Large intestine (tissue), 3 donors: ENCODE results near the gene SFI1. TPM values are rescaled to one million over a fixed set of nuclear protein-coding genes. Genes with fewer than 3 reads are reported as not detected.
"Not testable (repeated sequence)": the region's sequence is repeated elsewhere in the genome, so short reads cannot be mapped to it uniquely, and the experiment has no call there.

Source experiments
- DNase-seq, 2 donors: peaks; one replicate each; pipeline versions ENCODE4 v3.0.0 to v3.0.0-alpha.2; 2013
- H3K27ac ChIP-seq: one replicate; pipeline ENCODE4 v1.5.1; 2013; ENCODE audit warnings: low read length
- H3K27me3 ChIP-seq: 2 replicates; pipeline ENCODE4 v1.6.1; 2013; ENCODE audit warnings: low read length; ENCODE audit not compliant: control insufficient read depth, insufficient read depth
- H3K36me3 ChIP-seq: 2 replicates; pipeline ENCODE4 v1.6.1; 2013; ENCODE audit warnings: low read length; ENCODE audit not compliant: control insufficient read depth, insufficient read depth
- H3K4me1 ChIP-seq: one replicate; pipeline ENCODE4 v1.6.1; 2013; ENCODE audit warnings: low read length; ENCODE audit not compliant: control insufficient read depth, insufficient read depth
- H3K4me3 ChIP-seq: one replicate; pipeline ENCODE4 v1.5.1; 2013; ENCODE audit warnings: low read length
- H3K9me3 ChIP-seq: one replicate; pipeline ENCODE4 v1.6.1; 2013; ENCODE audit warnings: mild to moderate bottlenecking, low read depth, low read length, moderate library complexity; ENCODE audit not compliant: control insufficient read depth
- WGBS: methylation state at CpG from one replicate; pipeline ENCODE4 v1.1.5; 2013; ENCODE audit warnings: low lambda C conversion rate; ENCODE audit not compliant: insufficient coverage; 5-methylcytosine and 5-hydroxymethylcytosine counted together
- polyA plus RNA-seq: library from polyadenylated mRNA; unstranded; fragments of 120-200 nt; gene quantifications from one replicate; pipeline ENCODE4 v1.2.1, GENCODE V29; 2013

Gene SFI1
- polyA plus RNA-seq, 1 donor: 83.1 TPM

DNA sequence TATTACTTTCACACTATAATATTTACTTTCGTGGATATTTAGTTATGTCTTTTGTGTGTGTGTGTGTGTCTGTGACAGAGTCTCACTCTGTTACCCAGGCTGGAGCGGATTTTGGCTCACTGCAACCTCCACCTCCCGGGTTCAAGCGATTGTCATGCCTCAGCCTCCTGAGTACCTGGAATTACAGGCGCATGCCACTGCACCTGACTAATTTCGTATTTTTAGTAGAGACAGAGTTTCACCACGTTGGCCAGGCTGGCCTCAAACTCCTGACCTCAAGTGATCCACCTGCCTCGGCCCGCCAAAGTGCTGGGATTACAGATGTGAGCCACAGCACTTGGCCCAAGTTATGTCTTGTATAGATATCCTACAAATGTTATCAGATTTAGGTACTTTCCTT lies 155.8 kb downstream of the SFI1 start:
- Histone ChIP-seq H3K36me3 (peaks cover 26% of the 10 kb centered on the region), H3K27ac (no peak overlapping the region), H3K4me1 (peaks cover 7% of the 10 kb centered on the region), H3K4me3 (no peak overlapping the region), H3K9me3 (no peaks in the 10 kb centered on the region), H3K27me3 (no peaks in the 10 kb centered on the region)
- no peak for DNase-seq
- no CpG with 5 or more reads among the region's 9 CpGs for WGBS

GRCh38 chr22:31652911-31653684 lies 156.8 kb downstream of the SFI1 start:
- H3K9me3 ChIP-seq: no peaks in the 10 kb centered on the region
- H3K27ac ChIP-seq: no peak overlapping the region
- DNase-seq: no peak
- H3K4me1 ChIP-seq: no peaks in the 10 kb centered on the region
- peaks cover 17% of the 10 kb centered on the region for H3K36me3 ChIP-seq
- H3K27me3 ChIP-seq: no peaks in the 10 kb centered on the region
- H3K4me3 ChIP-seq: no peak overlapping the region
- WGBS: 83% methylated on average over 3 of the region's 9 CpGs

DNA sequence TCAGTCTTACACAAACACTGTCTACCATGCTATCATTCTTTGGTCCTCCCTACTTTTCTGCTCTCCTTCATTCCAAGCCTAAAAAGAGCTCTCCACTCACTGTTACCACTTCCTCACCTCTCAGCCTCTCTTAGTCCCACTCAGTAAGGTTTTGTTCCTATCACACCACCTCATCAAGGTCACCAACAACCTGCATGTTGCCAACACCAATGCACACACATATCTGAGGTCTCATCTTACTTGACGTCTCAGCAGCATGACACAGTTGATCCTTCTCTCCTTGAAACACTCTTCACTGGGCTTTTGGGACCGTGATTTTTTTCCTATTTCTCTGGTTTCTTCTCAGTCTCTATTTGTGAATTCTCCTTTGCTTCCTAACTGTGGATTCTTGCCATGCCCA lies 157.6 kb downstream of the SFI1 start:
- no peak for DNase-seq
- no peak overlapping the region for H3K27ac ChIP-seq
- no peak overlapping the region for H3K4me3 ChIP-seq
- no peaks in the 10 kb centered on the region for H3K27me3 ChIP-seq
- 83% methylated on average over 2 of the region's 2 CpGs for WGBS
- peaks cover 12% of the 10 kb centered on the region for H3K36me3 ChIP-seq
- H3K9me3 ChIP-seq: no peaks in the 10 kb centered on the region
- H3K4me1 ChIP-seq: no peaks in the 10 kb centered on the region

GRCh38 chr22:31654408-31654807 lies 158.1 kb downstream of the SFI1 start:
- no CpG with 5 or more reads among the region's 5 CpGs for WGBS
- H3K27ac ChIP-seq: no peak overlapping the region
- DNase-seq: no peak
- no peaks in the 10 kb centered on the region for H3K9me3 ChIP-seq
- no peaks in the 10 kb centered on the region for H3K27me3 ChIP-seq
- no peaks in the 10 kb centered on the region for H3K4me1 ChIP-seq
- H3K4me3 ChIP-seq: no peak overlapping the region
- peaks cover 8% of the 10 kb centered on the region for H3K36me3 ChIP-seq

- 100% methylated on average over 1 of the region's 7 CpGs for WGBS
- DNase-seq: no peak
- H3K4me1 ChIP-seq: peaks cover 12% of the 10 kb centered on the region
- H3K36me3 ChIP-seq: peaks cover 2% of the 10 kb centered on the region
- H3K9me3 ChIP-seq: no peaks in the 10 kb centered on the region
- no peak overlapping the region for H3K4me3 ChIP-seq
- no peak overlapping the region for H3K27ac ChIP-seq
- no peaks in the 10 kb centered on the region for H3K27me3 ChIP-seq
Observed at GRCh38 chr22:31659246-31659645, 162.9 kb downstream of the SFI1 start.

- peak; percentile 10 to 31 for DNase-seq
- Histone ChIP-seq H3K27ac (peak overlapping the region; percentile 87), H3K4me1 (peaks cover 12% of the 10 kb centered on the region), H3K4me3 (peak overlapping the region; percentile 50)
- H3K27me3 ChIP-seq, H3K36me3 ChIP-seq, H3K9me3 ChIP-seq: not testable (repeated sequence)
- WGBS: 45% methylated on average over 2 of the region's 10 CpGs
Observed at GRCh38 chr22:31660860-31661341, 164.6 kb downstream of the SFI1 start.

DNA sequence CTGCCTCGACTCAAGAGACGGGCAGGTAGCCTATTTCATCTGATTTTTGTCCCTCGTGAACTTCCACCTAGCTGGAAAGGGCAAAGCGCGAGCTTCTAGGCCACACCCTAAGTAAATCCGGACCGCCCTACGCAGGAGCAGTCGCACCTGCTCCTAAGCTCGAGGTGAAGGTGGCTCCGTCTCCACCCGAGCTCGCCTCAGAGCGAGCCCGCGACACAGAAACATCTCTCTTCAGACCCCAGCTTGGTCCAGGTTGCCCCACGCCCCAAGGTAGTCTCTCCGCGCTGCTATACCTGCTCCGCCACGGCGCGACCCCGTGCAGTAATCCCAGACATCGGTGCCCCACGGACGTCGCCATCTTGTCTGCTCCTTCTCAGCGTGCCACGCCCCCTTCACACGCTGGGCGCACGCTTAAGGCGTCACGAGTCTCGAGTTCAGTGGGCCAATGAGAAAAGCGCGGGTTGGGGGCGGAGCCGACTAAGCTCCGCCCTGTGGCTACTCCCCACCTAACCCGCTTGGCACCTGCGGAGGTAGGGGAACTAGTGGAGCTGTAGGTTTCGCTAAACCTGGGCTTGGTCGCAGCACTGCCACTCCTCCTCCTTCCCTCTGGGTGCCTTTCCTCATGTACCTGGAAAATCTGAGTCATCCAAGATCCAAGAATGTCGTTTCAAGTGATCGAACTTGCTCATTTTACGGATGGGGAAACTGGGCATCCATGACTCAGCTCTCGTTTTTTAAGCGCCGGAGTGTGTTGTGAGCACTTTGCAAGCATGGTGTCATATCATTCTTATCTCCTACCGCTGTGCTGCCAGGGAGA lies 165.7 kb downstream of the SFI1 start, which contains the start of gene PISD:
Gene PISD (minus strand): TSS at position 365 of the 817 bp plus-strand sequence. CDS start 7 bp downstream, at position 358.
- DNase-seq: peak; percentile 99
- no peaks in the 10 kb centered on the region for H3K9me3 ChIP-seq
- no peaks in the 10 kb centered on the region for H3K27me3 ChIP-seq
- no CpG with 5 or more reads among the region's 52 CpGs for WGBS
- H3K4me3 ChIP-seq: peak within 1 kb of the TSS; percentile 50
- H3K36me3 ChIP-seq: no peaks in the 10 kb centered on the region
- H3K4me1 ChIP-seq: peaks cover 12% of the 10 kb centered on the region
- peak within 1 kb of the TSS; percentile 87 for H3K27ac ChIP-seq

DNA sequence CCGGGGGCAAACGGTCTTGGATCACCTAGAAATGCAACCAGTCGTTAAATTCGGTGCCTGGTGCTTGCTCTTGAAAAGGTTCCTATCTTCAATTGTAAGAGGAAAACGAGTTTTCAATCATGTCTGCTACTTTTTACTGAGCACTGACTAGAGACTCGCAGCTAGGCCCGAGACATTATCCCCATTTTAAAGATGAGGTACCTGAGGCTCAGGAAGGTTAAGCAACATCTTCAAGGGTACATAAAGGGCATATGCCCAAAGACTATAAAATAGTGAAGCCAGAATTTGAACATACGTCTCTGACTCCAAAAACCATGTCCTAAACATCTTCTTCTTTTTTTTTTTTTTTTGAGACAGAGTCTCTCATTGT lies 166.3 kb downstream of the SFI1 start:
- H3K9me3 ChIP-seq: no peaks in the 10 kb centered on the region
- DNase-seq: no peak
- no peaks in the 10 kb centered on the region for H3K36me3 ChIP-seq
- WGBS: no CpG with 5 or more reads among the region's 8 CpGs
- peak overlapping the region; percentile 87 for H3K27ac ChIP-seq
- H3K4me1 ChIP-seq: peaks cover 12% of the 10 kb centered on the region
- H3K27me3 ChIP-seq: no peaks in the 10 kb centered on the region
- peak overlapping the region; percentile 50 for H3K4me3 ChIP-seq

Other genes with a start within 250 kb of the SFI1 start
- gene PIK3IP1, start 204.0 kb upstream of the SFI1 start, polyA plus RNA-seq: 13.9 TPM
- gene PATZ1, start 150.2 kb upstream of the SFI1 start, polyA plus RNA-seq: 38.0 TPM
- 55.7 TPM for gene DRG1, start 96.9 kb upstream of the SFI1 start, polyA plus RNA-seq
- 27.7 TPM for gene EIF4ENIF1, start 6.7 kb upstream of the SFI1 start, polyA plus RNA-seq
- 54.3 TPM for gene PISD, start 165.7 kb downstream of the SFI1 start, polyA plus RNA-seq